Measurements from ENCODE around the gene HDAC8.
"Not testable (repeated sequence)": the region's sequence is repeated elsewhere in the genome, so short reads cannot be mapped to it uniquely, and the experiment has no call there.

HDAC8 gene

DNA sequence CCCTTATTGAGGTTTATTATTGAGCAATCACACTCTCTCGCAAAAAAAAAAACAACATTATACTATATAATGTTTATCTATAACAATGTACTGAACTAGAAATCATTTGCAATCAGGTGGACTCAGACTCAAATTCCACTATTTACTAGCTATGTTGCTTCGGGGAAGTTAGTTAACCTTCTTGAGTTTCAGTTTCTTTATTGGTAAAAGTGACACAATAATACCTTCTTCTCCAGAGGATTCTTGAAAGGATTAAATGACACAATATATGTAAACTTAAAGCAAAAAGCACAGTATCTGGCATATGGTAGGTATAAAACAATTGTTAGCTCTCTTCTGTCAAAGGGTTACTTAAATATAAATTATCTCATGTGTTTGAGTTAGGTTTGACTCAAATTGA lies 31.5 kb upstream of the HDAC8 start:
- DNase-seq (ENCODE audit: low read depth in 2 of 2): no peak
- no peak overlapping the region for H3K4me3 ChIP-seq (replicated peaks in 1 of 2; ENCODE audit: low read depth in 2 of 2, low read length in 2 of 2)

DNA sequence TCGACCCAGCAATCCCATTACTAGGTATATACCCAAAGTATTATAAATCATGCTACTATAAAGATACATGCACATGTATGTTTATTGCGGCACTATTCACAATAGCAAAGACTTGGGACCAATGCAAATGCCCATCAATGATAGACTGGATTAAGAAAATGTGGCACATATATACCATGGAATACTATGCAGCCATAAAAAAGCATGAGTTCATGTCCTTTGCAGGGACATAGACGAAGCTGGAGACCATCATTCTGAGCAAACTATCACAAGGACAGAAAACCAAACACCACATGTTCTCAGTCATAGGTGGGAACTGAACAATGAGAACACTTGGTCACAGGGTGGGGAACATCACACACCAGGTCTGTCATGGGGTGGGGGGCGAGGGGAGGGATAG lies 18.4 kb upstream of the HDAC8 start:
- not testable (repeated sequence) for H3K4me3 ChIP-seq (replicated peaks in 1 of 2; ENCODE audit: low read depth in 2 of 2, low read length in 2 of 2); DNase-seq (ENCODE audit: low read depth in 2 of 2)

More for the DNA sequence above, 31.5 kb upstream of the HDAC8 start:
- no peak for TF ChIP-seq CTCF (IDR thresholded peaks at IDR 0.05; ENCODE audit: low read depth, low read length)

DNA sequence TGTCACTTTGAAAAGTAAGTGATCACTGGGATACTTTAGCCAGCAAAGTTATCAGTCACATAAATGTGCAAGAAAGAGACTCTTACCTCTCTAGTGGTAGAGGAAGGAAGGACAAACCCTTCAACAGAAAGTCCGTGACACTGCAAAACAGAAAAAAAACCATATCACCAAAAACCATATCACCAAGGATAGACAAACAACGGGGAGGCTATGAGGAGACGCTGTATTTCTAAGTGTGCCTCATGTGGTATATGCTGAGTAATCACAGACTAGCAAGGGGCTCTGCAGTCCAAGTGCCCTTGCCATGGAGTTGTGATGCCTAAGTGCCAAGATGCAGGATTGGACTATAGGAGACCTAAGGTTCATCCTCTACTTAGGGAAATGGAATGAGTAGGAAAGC lies 11.5 kb upstream of the HDAC8 start:
- no peak for TF ChIP-seq CTCF (IDR thresholded peaks at IDR 0.05; ENCODE audit: low read depth, low read length)
- H3K4me3 ChIP-seq (replicated peaks in 1 of 2; ENCODE audit: low read depth in 2 of 2, low read length in 2 of 2): no peak overlapping the region
- no peak for DNase-seq (ENCODE audit: low read depth in 2 of 2)

DNA sequence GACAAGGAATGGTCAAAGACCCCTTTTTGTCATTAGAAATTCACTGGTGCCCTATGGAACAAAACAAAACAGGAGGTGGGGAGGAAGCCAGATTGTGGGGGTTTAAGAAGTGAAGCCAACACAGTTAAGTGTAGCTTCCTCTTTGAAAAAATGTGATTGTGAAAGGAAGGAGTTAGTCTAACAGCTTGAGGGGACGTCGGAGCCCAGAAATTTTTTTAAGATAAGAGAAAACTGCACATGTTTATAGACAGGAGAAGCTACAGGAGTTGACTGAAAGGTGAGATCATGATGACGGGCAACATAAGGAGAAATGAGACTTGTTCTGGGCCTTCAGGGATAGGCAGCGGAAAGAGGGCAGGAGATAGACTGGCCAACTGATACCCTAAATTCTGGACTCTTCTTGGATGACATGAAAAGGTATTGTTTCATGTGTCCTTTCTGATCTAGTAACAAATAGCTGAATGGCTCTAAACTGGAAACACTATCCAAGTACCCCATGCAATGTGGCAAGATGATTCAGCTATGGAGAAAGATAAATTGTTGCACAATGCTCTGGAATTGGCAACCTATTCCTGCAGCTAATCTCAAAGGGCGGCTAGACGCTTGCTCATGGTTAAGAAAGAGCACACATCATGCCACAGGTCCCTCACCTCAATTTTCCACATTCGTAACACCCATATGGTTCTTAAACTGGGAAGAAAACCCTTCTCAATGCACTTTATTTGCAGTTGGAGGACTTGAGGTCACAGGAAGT lies 3.7 kb upstream of the HDAC8 start:
- no peak overlapping the region for H3K4me3 ChIP-seq (replicated peaks in 1 of 2; ENCODE audit: low read depth in 2 of 2, low read length in 2 of 2)
- no peak for TF ChIP-seq CTCF (IDR thresholded peaks at IDR 0.05; ENCODE audit: low read depth, low read length)
- DNase-seq (ENCODE audit: low read depth in 2 of 2): peak; percentile 84 to 86

GRCh38 chrX:72573158-72573511 lies 492 bp upstream of the HDAC8 start:
- peak overlapping the region in 1 of 2 donors; percentile 41 for H3K4me3 ChIP-seq (replicated peaks in 1 of 2; ENCODE audit: low read depth in 2 of 2, low read length in 2 of 2)
- no peak for DNase-seq (ENCODE audit: low read depth in 2 of 2)
- no peak for TF ChIP-seq CTCF (IDR thresholded peaks at IDR 0.05; ENCODE audit: low read depth, low read length)

GRCh38 chrX:72569786-72570185 lies 2.9 kb downstream of the HDAC8 start:
- H3K4me3 ChIP-seq (replicated peaks in 1 of 2; ENCODE audit: low read depth in 2 of 2, low read length in 2 of 2): no peak overlapping the region
- peak; percentile 44 for TF ChIP-seq CTCF (IDR thresholded peaks at IDR 0.05; ENCODE audit: low read depth, low read length)
- peak; percentile 75 to 90 for DNase-seq (ENCODE audit: low read depth in 2 of 2)

DNA sequence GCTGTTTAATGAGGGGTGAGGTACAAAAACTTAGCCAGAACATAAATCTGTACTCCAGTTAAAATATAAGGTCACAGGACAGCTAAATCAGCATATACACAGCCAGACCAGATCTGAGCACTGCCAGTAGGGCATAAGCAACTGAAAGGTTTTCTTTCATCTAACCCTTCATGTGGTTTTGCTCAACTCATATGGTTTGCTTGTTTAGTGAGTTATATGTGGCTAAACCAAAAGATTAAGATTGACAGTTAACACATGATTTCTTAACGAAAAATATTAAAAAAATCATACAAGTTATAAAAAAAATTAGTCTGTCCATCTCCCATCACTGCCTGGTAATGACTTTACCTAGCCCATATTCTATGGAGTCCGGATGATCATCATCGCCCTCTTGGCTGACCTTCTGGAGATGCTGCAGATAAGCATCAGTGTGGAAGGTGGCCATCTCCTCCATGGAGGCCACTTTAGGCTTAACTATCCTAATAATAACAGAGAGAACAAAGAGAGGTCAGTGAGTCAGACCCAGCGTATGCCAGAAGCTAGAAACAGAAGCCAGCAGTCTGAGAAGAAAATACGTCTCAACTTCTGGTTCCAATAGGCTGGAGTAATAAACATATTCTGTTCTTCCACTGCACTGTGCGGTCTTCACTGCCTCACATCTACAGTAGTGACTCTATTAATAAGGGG lies 4.1 kb downstream of the HDAC8 start:
- DNase-seq (ENCODE audit: low read depth in 2 of 2): peak; percentile 61 to 67
- no peak for TF ChIP-seq CTCF (IDR thresholded peaks at IDR 0.05; ENCODE audit: low read depth, low read length)
- no peak overlapping the region for H3K4me3 ChIP-seq (replicated peaks in 1 of 2; ENCODE audit: low read depth in 2 of 2, low read length in 2 of 2)

All from cardiac fibroblast (primary cell).